D721Med (cell line): Measurements from ENCODE around the gene DUSP2.

ENCODE experiments used
- DNase-seq: peaks from one replicate; pipeline ENCODE4 v3.0.0; 2011; ENCODE audit warnings: low spot score; ENCODE audit not compliant: insufficient read length
- FAIRE-seq: peaks from 2 replicates; lab custom pipeline; 2011; peaks lifted over from hg19 to GRCh38; lab: Jason Lieb, UNC
- CTCF ChIP-seq: IDR thresholded peaks from 2 replicates; pipeline ENCODE4 v1.5.1; 2012; ENCODE audit warnings: mild to moderate bottlenecking, control low read depth; ENCODE audit not compliant: insufficient read depth; ENCODE audit errors: missing control alignments

The DUSP2 gene

GRCh38 chr2:96154506-96155380 is 9.5 kb upstream of the DUSP2 start:
- no peak for FAIRE-seq
- no peak for TF ChIP-seq CTCF
- DNase-seq, result no peak

- DNase-seq (no peak), FAIRE-seq (no peak)
- no peak for TF ChIP-seq CTCF
Observed at GRCh38 chr2:96153991-96154431, 8.8 kb upstream of the DUSP2 start.

- DNase-seq (no peak), FAIRE-seq (no peak)
- TF ChIP-seq CTCF, result no peak
Observed at GRCh38 chr2:96153291-96153713, 8.1 kb upstream of the DUSP2 start.

- peak; percentile 78 for DNase-seq
- no peak for TF ChIP-seq CTCF
- peak; percentile 35 for FAIRE-seq
Observed at GRCh38 chr2:96152304-96153161, 7.3 kb upstream of the DUSP2 start.

- DNase-seq (no peak), FAIRE-seq (no peak)
- no peak for TF ChIP-seq CTCF
Observed at GRCh38 chr2:96151595-96152303, 6.5 kb upstream of the DUSP2 start.

GRCh38 chr2:96150791-96151594 is 5.8 kb upstream of the DUSP2 start:
- FAIRE-seq (no peak), DNase-seq (no peak)
- TF ChIP-seq CTCF, result no peak
